Neural progenitor cell (in vitro differentiated cells): ENCODE data around the gene CCND3.
A peak's percentile ranks its signal among the peaks of the same experiment; 100 is the strongest.

ENCODE experiments used
- EZH2 ChIP-seq: fragments of 200-600 bp; sonication (generic); IDR thresholded peaks from 2 replicates; pipeline ENCODE4 v1.6.1; 2017; ENCODE audit warnings: antibody characterized with exemption, mild to moderate bottlenecking, moderate library complexity
- EZH2phosphoT487 ChIP-seq: fragments of 200-600 bp; sonication (generic); IDR thresholded peaks from 2 replicates; pipeline ENCODE4 v1.6.1; 2017; ENCODE audit warnings: antibody characterized with exemption
- TF ChIP-seq, protein P1 (sequence below): fragments of 200-600 bp; sonication (generic); IDR thresholded peaks from 2 replicates; pipeline ENCODE4 v1.5.1; 2017; ENCODE audit warnings: antibody characterized with exemption, mild to moderate bottlenecking

DNA sequence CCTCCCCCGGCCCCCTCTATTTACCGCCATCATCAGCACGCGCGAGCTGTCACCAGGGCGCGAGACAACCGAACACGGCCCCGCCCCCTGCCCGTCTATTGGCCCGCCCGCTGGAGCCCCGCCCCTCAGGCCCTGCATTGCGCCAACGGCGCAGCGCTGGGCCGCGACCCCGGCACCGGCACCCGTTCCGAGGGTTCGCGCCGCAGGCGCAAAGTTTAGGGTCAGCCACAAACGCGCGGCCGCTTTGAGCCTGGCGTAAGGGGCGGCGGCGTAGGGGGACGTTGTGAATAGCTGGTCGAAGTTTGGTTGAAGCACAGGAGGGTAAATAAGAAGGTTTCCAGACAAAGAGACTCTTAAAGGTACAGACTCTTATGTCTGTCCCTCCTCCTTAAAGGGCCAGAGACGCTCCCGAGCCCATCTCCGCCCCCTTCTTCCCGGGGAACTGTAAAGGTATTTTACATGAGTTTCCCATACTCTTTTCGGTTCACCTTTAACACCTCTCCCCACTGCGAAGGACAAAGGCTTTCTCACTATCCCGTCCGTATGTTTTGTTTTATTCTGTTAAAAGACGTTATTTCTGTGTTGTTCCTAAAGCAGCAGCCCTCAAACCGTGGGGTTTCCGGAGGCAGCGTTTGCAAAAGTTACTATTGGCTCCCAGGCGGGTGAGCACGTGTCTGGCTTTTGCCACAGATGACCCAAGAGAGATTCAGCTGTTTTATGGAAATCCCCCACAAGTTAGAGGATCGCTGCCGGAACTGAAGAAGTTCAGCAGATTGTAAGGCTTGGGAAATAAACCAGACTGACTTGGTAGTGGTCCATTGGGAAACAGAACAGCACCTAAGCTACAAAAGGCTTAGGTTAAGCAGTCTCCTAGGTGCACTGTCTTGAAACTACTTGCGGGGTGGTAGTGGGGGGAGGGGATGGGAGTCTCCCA lies 46.0 kb downstream of the CCND3 start, which contains the start of gene USP49:
- TF ChIP-seq, protein P1, sequence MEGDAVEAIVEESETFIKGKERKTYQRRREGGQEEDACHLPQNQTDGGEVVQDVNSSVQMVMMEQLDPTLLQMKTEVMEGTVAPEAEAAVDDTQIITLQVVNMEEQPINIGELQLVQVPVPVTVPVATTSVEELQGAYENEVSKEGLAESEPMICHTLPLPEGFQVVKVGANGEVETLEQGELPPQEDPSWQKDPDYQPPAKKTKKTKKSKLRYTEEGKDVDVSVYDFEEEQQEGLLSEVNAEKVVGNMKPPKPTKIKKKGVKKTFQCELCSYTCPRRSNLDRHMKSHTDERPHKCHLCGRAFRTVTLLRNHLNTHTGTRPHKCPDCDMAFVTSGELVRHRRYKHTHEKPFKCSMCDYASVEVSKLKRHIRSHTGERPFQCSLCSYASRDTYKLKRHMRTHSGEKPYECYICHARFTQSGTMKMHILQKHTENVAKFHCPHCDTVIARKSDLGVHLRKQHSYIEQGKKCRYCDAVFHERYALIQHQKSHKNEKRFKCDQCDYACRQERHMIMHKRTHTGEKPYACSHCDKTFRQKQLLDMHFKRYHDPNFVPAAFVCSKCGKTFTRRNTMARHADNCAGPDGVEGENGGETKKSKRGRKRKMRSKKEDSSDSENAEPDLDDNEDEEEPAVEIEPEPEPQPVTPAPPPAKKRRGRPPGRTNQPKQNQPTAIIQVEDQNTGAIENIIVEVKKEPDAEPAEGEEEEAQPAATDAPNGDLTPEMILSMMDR: peak; percentile 5
- TF ChIP-seq EZH2phosphoT487 (no peak), EZH2 (no peak)
